Activated T-cell treated with anti-CD3 and anti-CD28 coated beads, Interleukin-2, amount 50 U/mL, for 72 hours (primary cell): ENCODE data around the gene RFC2. TPM values are rescaled to one million over a fixed set of nuclear protein-coding genes. Genes with fewer than 3 reads are reported as not detected.
"Not testable (repeated sequence)": the region's sequence is repeated elsewhere in the genome, so short reads cannot be mapped to it uniquely, and the experiment has no call there.

Experiments used
- ATAC-seq, 2 donors: fragments of 150-1000 bp; cut with Tn5 transposase; replicated peaks in 1 of 2; 2 replicates each; pipeline ENCODE4 v1.10.0; 2021; ENCODE audit warnings: moderate library complexity in 2 of 2, mild to moderate bottlenecking in 1 of 2
- DNase-seq, 2 donors: peaks; one replicate each; pipeline ENCODE4 v3.0.0; 2021 to 2022; ENCODE audit warnings: mixed read lengths in 1 of 2
- H3K27ac Mint-ChIP-seq: one replicate; pipeline ENCODE4 v1.8.0; 2022; ENCODE audit warnings: mild to moderate bottlenecking, moderate library complexity, mixed read lengths
- H3K27me3 Mint-ChIP-seq: one replicate; pipeline ENCODE4 v1.8.0; 2022; ENCODE audit warnings: low read depth, mixed read lengths
- H3K36me3 Mint-ChIP-seq, 2 donors: one replicate each; pipeline ENCODE4 v1.8.0; 2022; ENCODE audit warnings: mixed read lengths in 2 of 2, mild to moderate bottlenecking in 1 of 2; ENCODE audit not compliant: insufficient read depth in 2 of 2
- H3K4me1 Mint-ChIP-seq: one replicate; pipeline ENCODE4 v1.8.0; 2022; ENCODE audit warnings: low read depth, mixed read lengths
- H3K4me3 Mint-ChIP-seq, 2 donors: one replicate each; pipeline ENCODE4 v1.8.0; 2022; ENCODE audit warnings: mild to moderate bottlenecking in 2 of 2, mixed read lengths in 2 of 2, moderate library complexity in 2 of 2
- H3K9me3 Mint-ChIP-seq, 2 donors: one replicate each; pipeline ENCODE4 v1.8.0; 2022; ENCODE audit warnings: mixed read lengths in 2 of 2
- total RNA-seq, 2 donors: library from RNA; stranded (reverse); gene quantifications; one replicate each; pipeline ENCODE4 v1.2.3, GENCODE V29; 2022

The RFC2 gene
- total RNA-seq, 2 donors from 2014 or later, result 62.9 to 95.3 TPM

GRCh38 chr7:74253331-74253730 lies 868 bp downstream of the RFC2 start:
- no peak overlapping the region for H3K27ac Mint-ChIP-seq
- ATAC-seq (no peak), DNase-seq (no peak)
- H3K9me3 Mint-ChIP-seq, result no peaks in the 10 kb centered on the region
- peaks cover 16% of the 10 kb centered on the region for H3K4me1 Mint-ChIP-seq
- peaks cover 10 to 24% of the 10 kb centered on the region in 2 donors for H3K36me3 Mint-ChIP-seq
- H3K27me3 Mint-ChIP-seq, result no peaks in the 10 kb centered on the region
- peak overlapping the region; percentile 93 to 98 for H3K4me3 Mint-ChIP-seq

- no peak for DNase-seq
- Mint-ChIP-seq H3K27me3 (no peaks in the 10 kb centered on the region), H3K36me3 (peaks cover 10 to 24% of the 10 kb centered on the region in 2 donors), H3K27ac (no peak overlapping the region), H3K4me3 (peak overlapping the region; percentile 93 to 98), H3K9me3 (no peaks in the 10 kb centered on the region), H3K4me1 (peaks cover 16% of the 10 kb centered on the region)
- no peak for ATAC-seq
These were observed 1.3 kb downstream of the RFC2 start for GRCh38 chr7:74252893-74253292.

- H3K36me3 Mint-ChIP-seq, result peaks cover 8 to 31% of the 10 kb centered on the region in 2 donors
- not testable (repeated sequence) for H3K9me3 Mint-ChIP-seq, DNase-seq, H3K27ac Mint-ChIP-seq, ATAC-seq, H3K27me3 Mint-ChIP-seq, H3K4me3 Mint-ChIP-seq
- H3K4me1 Mint-ChIP-seq, result peaks cover 10% of the 10 kb centered on the region
These were observed 5.1 kb downstream of the RFC2 start for GRCh38 chr7:74249058-74249457.

GRCh38 chr7:74248156-74248555 lies 6.0 kb downstream of the RFC2 start:
- Mint-ChIP-seq H3K27ac (no peak overlapping the region), H3K36me3 (peaks cover 8 to 37% of the 10 kb centered on the region in 2 donors)

GRCh38 chr7:74246497-74246896 lies 7.7 kb downstream of the RFC2 start:
- DNase-seq, result no peak
- Mint-ChIP-seq H3K27me3 (no peaks in the 10 kb centered on the region), H3K9me3 (no peaks in the 10 kb centered on the region), H3K36me3 (peaks cover 6 to 42% of the 10 kb centered on the region in 2 donors), H3K4me3 (no peak overlapping the region), H3K4me1 (peaks cover 5% of the 10 kb centered on the region), H3K27ac (no peak overlapping the region)
- no peak for ATAC-seq

More at GRCh38 chr7:74248156-74248555, 6.0 kb downstream of the RFC2 start:
- H3K27me3 Mint-ChIP-seq, result no peaks in the 10 kb centered on the region
- DNase-seq (no peak), ATAC-seq (no peak)
- H3K4me3 Mint-ChIP-seq, result no peak overlapping the region
- peaks cover 10% of the 10 kb centered on the region for H3K4me1 Mint-ChIP-seq
- H3K9me3 Mint-ChIP-seq, result no peaks in the 10 kb centered on the region

- no peak for ATAC-seq
- H3K4me1 Mint-ChIP-seq, result no peaks in the 10 kb centered on the region
- no peak for DNase-seq
- H3K9me3 Mint-ChIP-seq, result no peaks in the 10 kb centered on the region
- peaks cover 6 to 32% of the 10 kb centered on the region in 2 donors for H3K36me3 Mint-ChIP-seq
- H3K27ac Mint-ChIP-seq, result no peak overlapping the region
- no peak overlapping the region for H3K4me3 Mint-ChIP-seq
- H3K27me3 Mint-ChIP-seq, result no peaks in the 10 kb centered on the region
These were observed 12.1 kb downstream of the RFC2 start for GRCh38 chr7:74242122-74242443.

GRCh38 chr7:74240482-74240881 lies 13.7 kb downstream of the RFC2 start:
- Mint-ChIP-seq H3K36me3 (peaks cover 6 to 34% of the 10 kb centered on the region in 2 donors), H3K27ac (no peak overlapping the region), H3K4me3 (no peak overlapping the region), H3K4me1 (no peaks in the 10 kb centered on the region), H3K9me3 (no peaks in the 10 kb centered on the region), H3K27me3 (no peaks in the 10 kb centered on the region)
- ATAC-seq, result no peak
- no peak for DNase-seq

GRCh38 chr7:74236284-74236683 lies 17.9 kb downstream of the RFC2 start:
- H3K27me3 Mint-ChIP-seq, result no peaks in the 10 kb centered on the region
- ATAC-seq (peak; percentile 35 to 36), DNase-seq (no peak)
- no peaks in the 10 kb centered on the region for H3K4me1 Mint-ChIP-seq
- no peak overlapping the region for H3K27ac Mint-ChIP-seq
- no peak overlapping the region for H3K4me3 Mint-ChIP-seq
- H3K9me3 Mint-ChIP-seq, result no peaks in the 10 kb centered on the region
- H3K36me3 Mint-ChIP-seq, result peaks cover 9 to 32% of the 10 kb centered on the region in 2 donors

- Mint-ChIP-seq H3K36me3 (peaks cover 8 to 33% of the 10 kb centered on the region in 2 donors), H3K4me3 (no peak overlapping the region)
These were observed 18.5 kb downstream of the RFC2 start for GRCh38 chr7:74235518-74236268.

GRCh38 chr7:74233655-74234285 lies 20.4 kb downstream of the RFC2 start:
- ATAC-seq (no peak), DNase-seq (no peak)
- Mint-ChIP-seq H3K4me3 (no peak overlapping the region), H3K27ac (no peak overlapping the region), H3K27me3 (no peaks in the 10 kb centered on the region), H3K36me3 (peaks cover 6 to 35% of the 10 kb centered on the region in 2 donors), H3K4me1 (no peaks in the 10 kb centered on the region), H3K9me3 (no peaks in the 10 kb centered on the region)

More at GRCh38 chr7:74235518-74236268, 18.5 kb downstream of the RFC2 start:
- DNase-seq (no peak), ATAC-seq (no peak)
- Mint-ChIP-seq H3K9me3 (no peaks in the 10 kb centered on the region), H3K27ac (no peak overlapping the region), H3K4me1 (no peaks in the 10 kb centered on the region), H3K27me3 (no peaks in the 10 kb centered on the region)

- H3K27me3 Mint-ChIP-seq, result no peaks in the 10 kb centered on the region
- no peak for ATAC-seq
- H3K4me1 Mint-ChIP-seq, result no peaks in the 10 kb centered on the region
- no peak overlapping the region for H3K27ac Mint-ChIP-seq
- DNase-seq, result no peak
- H3K9me3 Mint-ChIP-seq, result no peaks in the 10 kb centered on the region
- peaks cover 9 to 38% of the 10 kb centered on the region in 2 donors for H3K36me3 Mint-ChIP-seq
- no peak overlapping the region for H3K4me3 Mint-ChIP-seq
These were observed 23.0 kb downstream of the RFC2 start for GRCh38 chr7:74231232-74231590.

GRCh38 chr7:74230446-74231231 lies 23.6 kb downstream of the RFC2 start:
- Mint-ChIP-seq H3K9me3 (no peaks in the 10 kb centered on the region), H3K4me1 (no peaks in the 10 kb centered on the region), H3K27ac (no peak overlapping the region), H3K4me3 (no peak overlapping the region), H3K36me3 (peaks cover 9 to 38% of the 10 kb centered on the region in 2 donors), H3K27me3 (no peaks in the 10 kb centered on the region)
- DNase-seq, result no peak
- no peak for ATAC-seq
